ENCODE results near the gene SPATS2. TPM values are rescaled to one million over a fixed set of nuclear protein-coding genes. Genes with fewer than 3 reads are reported as not detected.
A peak's percentile ranks its signal among the peaks of the same experiment; 100 is the strongest.

Gene SPATS2
- polyA plus RNA-seq, 4 donors, result 11.9 to 26.3 (median 14.4) TPM

DNA sequence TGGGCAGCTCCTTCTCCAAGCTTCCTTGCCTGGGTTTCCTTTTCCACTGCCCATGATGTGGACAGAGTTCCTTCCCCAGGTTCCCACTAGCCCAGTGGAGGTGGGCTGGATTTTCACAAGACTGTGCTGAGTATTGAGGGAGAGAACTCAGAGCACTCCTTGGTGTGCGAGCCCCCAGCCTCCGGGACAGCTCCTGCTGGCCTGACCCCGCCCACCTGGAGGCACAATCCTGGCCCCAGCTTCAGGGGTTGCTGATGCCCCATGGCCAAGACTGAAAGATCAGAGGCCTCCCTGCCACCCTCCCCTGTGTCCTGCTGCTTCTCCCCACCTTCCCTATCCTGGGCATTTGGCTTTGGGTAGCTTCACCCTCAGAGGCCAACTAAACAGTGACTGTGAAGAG, 179.2 kb downstream of the SPATS2 start:
- Histone ChIP-seq H3K36me3 (ENCODE audit: control insufficient read depth in 3 of 3, insufficient read depth in 2 of 3, low read depth in 1 of 3, low read length in 3 of 3) (no peaks in the 10 kb centered on the region), H3K9me3 (ENCODE audit: control insufficient read depth in 2 of 2, insufficient read depth in 1 of 2, low read depth in 1 of 2, low read length in 1 of 2) (no peaks in the 10 kb centered on the region), H3K27me3 (ENCODE audit: control insufficient read depth in 3 of 3, insufficient read depth in 3 of 3, low read length in 3 of 3) (peaks cover 4 to 57% (median 13%) of the 10 kb centered on the region in 3 donors), H3K27ac (ENCODE audit: low read depth in 1 of 3, low read length in 2 of 3) (no peak overlapping the region), H3K4me1 (ENCODE audit: control insufficient read depth in 3 of 3, insufficient read depth in 2 of 3, low read depth in 1 of 3, low read length in 2 of 3) (peaks cover 0 to 40% (median 0%) of the 10 kb centered on the region in 3 donors), H3K4me3 (ENCODE audit: low read depth in 1 of 3, low read length in 3 of 3) (no peak overlapping the region)
- no peak for FAIRE-seq
- 69 to 78% (median 78%) methylated on average over 3 of the region's 3 CpGs for whole genome bisulfite sequencing, 3 donors
- no peak for DNase-seq

DNA sequence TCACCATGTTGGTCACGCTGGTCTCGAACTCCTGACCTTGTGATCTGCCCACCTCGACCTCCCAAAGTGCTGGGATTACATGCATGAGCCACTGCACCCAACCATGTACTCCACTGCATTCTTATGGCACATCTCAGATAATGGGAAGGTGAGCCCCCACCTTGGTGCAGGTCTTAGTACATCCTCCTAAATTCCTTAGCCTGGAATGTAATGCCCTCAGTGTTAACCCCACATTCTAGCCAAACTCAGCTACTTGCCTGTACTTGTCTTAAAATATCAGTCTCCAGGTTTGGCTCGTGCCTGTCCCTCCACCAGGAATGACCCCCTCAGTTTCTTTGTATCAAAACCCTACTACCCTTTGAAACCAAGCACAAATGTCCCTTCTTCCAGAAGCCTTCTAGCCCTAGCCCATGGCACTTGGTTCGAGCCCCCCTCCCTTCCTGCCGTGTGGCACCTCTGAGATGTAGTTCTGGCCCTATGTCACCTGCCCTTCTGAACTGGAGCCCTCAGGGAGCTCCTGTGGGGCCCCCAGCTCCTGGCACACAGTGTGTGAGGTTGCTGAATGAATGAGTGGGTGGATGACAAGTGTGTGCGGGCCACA, 179.9 kb downstream of the SPATS2 start:
- DNase-seq (no peak), FAIRE-seq (no peak)
- 71 to 85% (median 77%) methylated on average over 7 of the region's 7 CpGs for WGBS, 3 donors
- no peak overlapping the region for H3K27ac ChIP-seq (ENCODE audit: low read depth in 1 of 3, low read length in 2 of 3)
- H3K4me3 ChIP-seq (ENCODE audit: low read depth in 1 of 3, low read length in 3 of 3), result no peak overlapping the region
- H3K9me3 ChIP-seq (ENCODE audit: control insufficient read depth in 2 of 2, insufficient read depth in 1 of 2, low read depth in 1 of 2, low read length in 1 of 2), result no peaks in the 10 kb centered on the region
- H3K36me3 ChIP-seq (ENCODE audit: control insufficient read depth in 3 of 3, insufficient read depth in 2 of 3, low read depth in 1 of 3, low read length in 3 of 3), result no peaks in the 10 kb centered on the region
- peaks cover 0 to 40% (median 0%) of the 10 kb centered on the region in 3 donors for H3K4me1 ChIP-seq (ENCODE audit: control insufficient read depth in 3 of 3, insufficient read depth in 2 of 3, low read depth in 1 of 3, low read length in 2 of 3)
- peaks cover 4 to 55% (median 13%) of the 10 kb centered on the region in 3 donors for H3K27me3 ChIP-seq (ENCODE audit: control insufficient read depth in 3 of 3, insufficient read depth in 3 of 3, low read length in 3 of 3)

DNA sequence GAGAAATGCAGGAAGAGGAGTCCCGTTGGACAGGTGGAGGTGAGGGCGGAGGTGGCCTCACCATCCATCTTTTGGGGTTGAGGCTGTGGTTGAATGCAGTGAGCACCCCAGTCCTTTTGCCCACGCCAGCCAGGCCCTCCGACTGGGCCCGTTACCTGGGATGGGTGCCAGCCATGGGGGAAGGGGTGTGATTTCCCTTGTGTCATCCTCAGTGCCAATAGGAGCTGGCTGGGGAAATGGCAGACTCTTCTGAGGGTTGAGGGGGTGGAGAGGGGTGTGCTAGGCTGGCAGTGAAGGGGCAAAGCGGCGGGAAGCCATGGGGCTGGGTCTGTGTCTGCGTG, 181.2 kb downstream of the SPATS2 start:
- WGBS, 3 donors, result 60 to 66% (median 64%) methylated on average over 8 of the region's 8 CpGs
- H3K27me3 ChIP-seq (ENCODE audit: control insufficient read depth in 3 of 3, insufficient read depth in 3 of 3, low read length in 3 of 3), result peaks cover 4 to 42% (median 13%) of the 10 kb centered on the region in 3 donors
- FAIRE-seq (no peak), DNase-seq (no peak)
- peak overlapping the region in 1 of 3 donors; percentile 42 for H3K4me3 ChIP-seq (ENCODE audit: low read depth in 1 of 3, low read length in 3 of 3)
- no peaks in the 10 kb centered on the region for H3K36me3 ChIP-seq (ENCODE audit: control insufficient read depth in 3 of 3, insufficient read depth in 2 of 3, low read depth in 1 of 3, low read length in 3 of 3)
- H3K9me3 ChIP-seq (ENCODE audit: control insufficient read depth in 2 of 2, insufficient read depth in 1 of 2, low read depth in 1 of 2, low read length in 1 of 2), result no peaks in the 10 kb centered on the region
- no peak overlapping the region for H3K27ac ChIP-seq (ENCODE audit: low read depth in 1 of 3, low read length in 2 of 3)
- H3K4me1 ChIP-seq (ENCODE audit: control insufficient read depth in 3 of 3, insufficient read depth in 2 of 3, low read depth in 1 of 3, low read length in 2 of 3), result peaks cover 0 to 35% (median 0%) of the 10 kb centered on the region in 3 donors

DNA sequence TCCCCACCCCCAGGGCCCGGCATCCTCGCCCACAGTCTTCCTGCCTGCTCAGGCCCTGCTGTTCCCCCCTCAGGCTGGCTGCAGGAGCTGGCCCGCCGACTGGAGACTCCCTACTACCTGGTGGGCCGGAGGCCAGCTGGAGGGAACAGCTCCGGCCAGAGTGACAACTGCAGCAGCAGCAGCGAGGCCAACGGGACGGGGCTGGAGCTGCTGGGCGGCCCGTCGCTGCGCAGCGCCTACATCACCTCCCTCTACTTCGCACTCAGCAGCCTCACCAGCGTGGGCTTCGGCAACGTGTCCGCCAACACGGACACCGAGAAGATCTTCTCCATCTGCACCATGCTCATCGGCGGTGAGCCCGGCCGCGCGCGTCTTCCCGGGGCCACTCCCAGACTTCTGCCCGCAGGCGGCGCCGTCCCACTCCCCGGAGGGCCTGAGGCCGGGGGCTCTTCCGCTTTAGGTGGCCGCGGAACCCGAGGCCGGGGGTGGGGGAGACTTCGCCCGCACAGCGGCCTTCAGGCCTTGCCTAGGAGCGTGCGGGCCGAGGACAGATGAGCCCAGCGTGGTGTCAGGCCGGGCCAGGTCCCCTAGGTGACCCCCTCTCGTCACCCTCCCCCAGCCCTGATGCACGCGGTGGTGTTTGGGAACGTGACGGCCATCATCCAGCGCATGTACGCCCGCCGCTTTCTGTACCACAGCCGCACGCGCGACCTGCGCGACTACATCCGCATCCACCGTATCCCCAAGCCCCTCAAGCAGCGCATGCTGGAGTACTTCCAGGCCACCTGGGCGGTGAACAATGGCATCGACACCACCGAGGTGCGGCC, 181.8 kb downstream of the SPATS2 start:
- DNase-seq (peak in 1 of 2 donors; percentile 49), FAIRE-seq (no peak)
- Histone ChIP-seq H3K4me1 (ENCODE audit: control insufficient read depth in 3 of 3, insufficient read depth in 2 of 3, low read depth in 1 of 3, low read length in 2 of 3) (peaks cover 0 to 30% (median 0%) of the 10 kb centered on the region in 3 donors), H3K27me3 (ENCODE audit: control insufficient read depth in 3 of 3, insufficient read depth in 3 of 3, low read length in 3 of 3) (peaks cover 4 to 37% (median 11%) of the 10 kb centered on the region in 3 donors), H3K36me3 (ENCODE audit: control insufficient read depth in 3 of 3, insufficient read depth in 2 of 3, low read depth in 1 of 3, low read length in 3 of 3) (no peaks in the 10 kb centered on the region), H3K27ac (ENCODE audit: low read depth in 1 of 3, low read length in 2 of 3) (no peak overlapping the region), H3K9me3 (ENCODE audit: control insufficient read depth in 2 of 2, insufficient read depth in 1 of 2, low read depth in 1 of 2, low read length in 1 of 2) (no peaks in the 10 kb centered on the region), H3K4me3 (ENCODE audit: low read depth in 1 of 3, low read length in 3 of 3) (peak overlapping the region in 2 of 3 donors; percentile 7 to 42)
- 29 to 62% (median 59%) methylated on average over 55 to 70 of the region's 70 CpGs for WGBS, 3 donors

DNA sequence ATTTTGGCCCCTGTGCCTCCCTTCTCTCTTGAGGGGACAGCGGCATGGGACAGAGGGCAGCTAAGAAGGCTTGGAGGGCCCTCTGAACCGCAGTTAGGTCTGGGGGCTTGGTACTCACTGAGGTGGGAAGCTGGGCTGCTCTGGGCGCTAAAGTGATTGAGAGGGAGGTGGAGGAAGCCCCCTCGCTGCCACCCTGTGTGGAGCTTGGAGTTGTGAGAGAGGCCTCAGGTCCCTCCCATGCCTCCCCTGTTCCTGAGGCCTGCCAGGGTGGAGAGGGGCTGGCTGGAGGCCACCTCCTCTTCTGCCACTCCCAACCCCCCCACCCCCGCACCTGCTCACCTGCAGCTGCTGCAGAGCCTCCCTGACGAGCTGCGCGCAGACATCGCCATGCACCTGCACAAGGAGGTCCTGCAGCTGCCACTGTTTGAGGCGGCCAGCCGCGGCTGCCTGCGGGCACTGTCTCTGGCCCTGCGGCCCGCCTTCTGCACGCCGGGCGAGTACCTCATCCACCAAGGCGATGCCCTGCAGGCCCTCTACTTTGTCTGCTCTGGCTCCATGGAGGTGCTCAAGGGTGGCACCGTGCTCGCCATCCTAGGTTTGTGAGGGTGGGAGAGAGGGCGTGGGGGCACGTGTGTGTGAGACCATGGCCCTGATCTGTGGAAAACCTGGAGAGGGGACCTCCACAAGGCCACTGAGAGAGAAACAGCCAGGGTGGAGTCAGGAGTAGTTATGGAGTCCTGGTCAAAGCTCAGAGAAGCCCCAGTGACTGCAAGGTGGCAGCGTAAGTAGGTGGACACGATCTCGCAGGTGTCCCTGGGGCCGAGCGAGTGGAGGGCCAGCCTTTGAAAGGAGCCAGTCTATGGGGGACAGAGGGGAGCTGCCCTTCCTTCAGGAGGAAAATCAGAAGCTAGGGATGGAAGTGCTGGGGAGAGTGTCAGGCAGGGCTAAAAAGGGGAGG, 182.8 kb downstream of the SPATS2 start:
- peak overlapping the region in 1 of 3 donors; percentile 42 for H3K4me3 ChIP-seq (ENCODE audit: low read depth in 1 of 3, low read length in 3 of 3)
- peaks cover 4 to 27% (median 11%) of the 10 kb centered on the region in 3 donors for H3K27me3 ChIP-seq (ENCODE audit: control insufficient read depth in 3 of 3, insufficient read depth in 3 of 3, low read length in 3 of 3)
- peaks cover 0 to 5% (median 0%) of the 10 kb centered on the region in 3 donors for H3K36me3 ChIP-seq (ENCODE audit: control insufficient read depth in 3 of 3, insufficient read depth in 2 of 3, low read depth in 1 of 3, low read length in 3 of 3)
- DNase-seq (peak in 1 of 2 donors; percentile 63), FAIRE-seq (no peak)
- H3K4me1 ChIP-seq (ENCODE audit: control insufficient read depth in 3 of 3, insufficient read depth in 2 of 3, low read depth in 1 of 3, low read length in 2 of 3), result peaks cover 0 to 30% (median 0%) of the 10 kb centered on the region in 3 donors
- H3K27ac ChIP-seq (ENCODE audit: low read depth in 1 of 3, low read length in 2 of 3), result peak overlapping the region in 1 of 3 donors; percentile 47
- WGBS, 3 donors, result 19 to 70% (median 52%) methylated on average over 27 to 28 of the region's 28 CpGs
- H3K9me3 ChIP-seq (ENCODE audit: control insufficient read depth in 2 of 2, insufficient read depth in 1 of 2, low read depth in 1 of 2, low read length in 1 of 2), result no peaks in the 10 kb centered on the region

DNA sequence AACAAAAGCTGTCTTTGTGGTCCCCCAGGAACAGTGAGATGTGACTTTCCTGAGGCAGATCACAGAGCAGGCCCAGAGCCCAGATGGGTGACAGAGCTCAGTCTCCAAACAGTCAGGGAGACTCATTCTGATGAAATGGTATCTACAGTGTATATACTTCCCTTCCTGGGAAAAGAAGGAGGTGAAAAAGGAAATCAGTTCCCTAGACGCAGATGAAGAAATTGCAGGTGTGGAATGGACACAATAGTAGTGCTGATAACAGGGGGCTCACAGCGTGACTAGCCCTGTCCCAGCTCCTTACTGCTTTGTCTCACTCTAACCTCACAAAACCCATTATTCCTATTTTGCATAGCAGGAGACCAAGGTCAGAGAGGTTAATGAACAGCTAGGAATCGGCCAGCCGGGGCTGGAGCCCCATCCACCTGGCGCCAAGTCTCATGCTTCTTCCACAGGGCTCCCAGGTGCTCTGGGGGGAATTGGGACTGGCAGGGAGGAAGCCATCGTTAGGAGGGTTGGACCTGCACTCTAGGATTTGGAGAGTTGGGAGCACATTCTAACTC, 183.5 kb downstream of the SPATS2 start:
- Histone ChIP-seq H3K27me3 (ENCODE audit: control insufficient read depth in 3 of 3, insufficient read depth in 3 of 3, low read length in 3 of 3) (peaks cover 4 to 22% (median 11%) of the 10 kb centered on the region in 3 donors), H3K4me1 (ENCODE audit: control insufficient read depth in 3 of 3, insufficient read depth in 2 of 3, low read depth in 1 of 3, low read length in 2 of 3) (peaks cover 0 to 30% (median 0%) of the 10 kb centered on the region in 3 donors), H3K4me3 (ENCODE audit: low read depth in 1 of 3, low read length in 3 of 3) (no peak overlapping the region), H3K9me3 (ENCODE audit: control insufficient read depth in 2 of 2, insufficient read depth in 1 of 2, low read depth in 1 of 2, low read length in 1 of 2) (no peaks in the 10 kb centered on the region), H3K36me3 (ENCODE audit: control insufficient read depth in 3 of 3, insufficient read depth in 2 of 3, low read depth in 1 of 3, low read length in 3 of 3) (peaks cover 0 to 10% (median 0%) of the 10 kb centered on the region in 3 donors), H3K27ac (ENCODE audit: low read depth in 1 of 3, low read length in 2 of 3) (peak overlapping the region in 1 of 3 donors; percentile 47)
- FAIRE-seq, result no peak
- WGBS, 3 donors, result 19 to 60% (median 27%) methylated on average over 6 of the region's 6 CpGs
- peak in 1 of 2 donors; percentile 52 for DNase-seq

DNA sequence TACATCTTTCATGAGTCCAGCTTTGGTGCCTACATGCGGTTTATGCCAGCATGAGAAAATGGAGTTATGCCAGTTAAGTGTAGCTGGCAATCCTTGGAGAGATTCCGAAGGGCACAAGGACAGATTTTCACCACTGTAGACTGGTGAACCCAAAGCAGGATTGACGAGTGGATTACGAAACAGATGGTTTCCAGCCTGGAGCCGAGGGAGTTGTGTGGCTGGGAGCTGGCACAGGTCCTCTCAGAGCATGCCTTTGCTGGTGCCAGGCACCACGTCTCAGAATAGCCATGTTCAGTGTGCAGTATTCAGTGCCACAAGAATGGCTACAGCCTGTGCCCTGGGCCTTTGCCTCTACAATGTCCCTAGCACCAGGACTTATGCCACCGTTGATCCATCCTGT, 184.8 kb downstream of the SPATS2 start:
- 24 to 65% (median 28%) methylated on average over 7 of the region's 7 CpGs for WGBS, 3 donors
- H3K9me3 ChIP-seq (ENCODE audit: control insufficient read depth in 2 of 2, insufficient read depth in 1 of 2, low read depth in 1 of 2, low read length in 1 of 2), result no peaks in the 10 kb centered on the region
- DNase-seq (peak in 1 of 2 donors; percentile 30), FAIRE-seq (no peak)
- no peak overlapping the region for H3K27ac ChIP-seq (ENCODE audit: low read depth in 1 of 3, low read length in 2 of 3)
- H3K36me3 ChIP-seq (ENCODE audit: control insufficient read depth in 3 of 3, insufficient read depth in 2 of 3, low read depth in 1 of 3, low read length in 3 of 3), result peaks cover 0 to 22% (median 4%) of the 10 kb centered on the region in 3 donors
- H3K27me3 ChIP-seq (ENCODE audit: control insufficient read depth in 3 of 3, insufficient read depth in 3 of 3, low read length in 3 of 3), result peaks cover 4 to 16% (median 10%) of the 10 kb centered on the region in 3 donors
- peaks cover 0 to 30% (median 0%) of the 10 kb centered on the region in 3 donors for H3K4me1 ChIP-seq (ENCODE audit: control insufficient read depth in 3 of 3, insufficient read depth in 2 of 3, low read depth in 1 of 3, low read length in 2 of 3)
- no peak overlapping the region for H3K4me3 ChIP-seq (ENCODE audit: low read depth in 1 of 3, low read length in 3 of 3)
